Stimulated activated memory B cell treated with anti-CD40 and anti-IgM and Interleukin-4, amounts not matched to agents 10 μg/mL and 1 μg/mL and 100 μg/mL, for 72 hours (primary cell): ENCODE results near the gene TRAF6.

ENCODE experiments used
- ATAC-seq: fragments of 150-1000 bp; cut with Tn5 transposase; 2 replicates; pipeline ENCODE4 v1.10.0; 2021
- H3K27ac Mint-ChIP-seq: one replicate; pipeline ENCODE4 v1.8.0; 2022; ENCODE audit warnings: mild to moderate bottlenecking, mixed read lengths
- H3K27me3 Mint-ChIP-seq: one replicate; pipeline ENCODE4 v1.8.0; 2022; ENCODE audit warnings: mixed read lengths
- H3K36me3 Mint-ChIP-seq: one replicate; pipeline ENCODE4 v1.8.0; 2022; ENCODE audit warnings: mixed read lengths
- H3K4me1 Mint-ChIP-seq: one replicate; pipeline ENCODE4 v1.8.0; 2022; ENCODE audit warnings: mixed read lengths
- H3K4me3 Mint-ChIP-seq: one replicate; pipeline ENCODE4 v1.8.0; 2022; ENCODE audit warnings: mild to moderate bottlenecking, moderate library complexity, mixed read lengths
- H3K9me3 Mint-ChIP-seq: one replicate; pipeline ENCODE4 v1.8.0; 2022; ENCODE audit warnings: mixed read lengths

TRAF6 gene

DNA sequence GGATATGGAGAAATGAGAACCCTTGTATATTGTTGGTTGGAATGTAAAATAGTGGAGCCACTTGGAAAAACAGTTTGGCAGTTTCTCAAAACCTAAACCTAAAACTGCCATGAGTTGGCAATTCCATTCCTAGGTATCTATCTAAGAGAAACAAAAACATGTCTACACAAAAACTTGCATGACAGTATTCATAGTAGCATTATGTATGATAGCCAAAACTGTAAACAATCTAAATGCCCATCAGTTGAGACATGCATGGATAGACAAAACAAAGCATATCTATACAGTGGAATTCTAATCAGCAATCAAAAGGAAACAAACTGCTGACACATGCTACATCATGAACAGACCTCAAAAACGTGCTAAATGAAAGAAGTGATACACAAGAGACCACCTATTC lies 34.9 kb downstream of the TRAF6 start:
- no peaks in the 10 kb centered on the region for H3K27me3 Mint-ChIP-seq
- peaks cover 9% of the 10 kb centered on the region for H3K36me3 Mint-ChIP-seq
- no peaks in the 10 kb centered on the region for H3K4me1 Mint-ChIP-seq
- no peak overlapping the region for H3K27ac Mint-ChIP-seq
- no peak overlapping the region for H3K4me3 Mint-ChIP-seq
- no peaks in the 10 kb centered on the region for H3K9me3 Mint-ChIP-seq
- no peak for ATAC-seq

DNA sequence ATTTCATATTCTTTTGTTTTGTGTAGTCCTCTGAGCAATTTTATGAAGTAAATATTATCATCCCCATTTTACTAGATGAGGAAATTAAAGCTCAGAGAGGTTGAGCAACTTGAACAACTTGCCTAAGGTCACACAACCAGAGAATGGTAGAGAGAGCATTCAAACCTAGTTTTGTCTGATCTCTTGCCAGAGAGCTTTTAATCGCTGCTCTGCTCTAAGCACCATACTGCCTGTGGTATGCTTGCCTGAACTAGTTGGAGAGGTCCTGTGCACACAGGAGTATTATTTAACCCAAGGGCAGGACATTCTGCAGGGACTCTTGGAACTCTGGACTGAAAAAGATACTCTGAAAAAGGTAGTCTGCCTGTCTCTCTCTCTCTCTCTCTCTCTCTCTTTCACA lies 38.5 kb downstream of the TRAF6 start:
- Mint-ChIP-seq H3K9me3 (no peaks in the 10 kb centered on the region), H3K27ac (no peak overlapping the region), H3K4me3 (no peak overlapping the region)

GRCh38 chr11:36469881-36470802 lies 39.9 kb downstream of the TRAF6 start:
- Mint-ChIP-seq H3K36me3 (peaks cover 9% of the 10 kb centered on the region), H3K27me3 (peaks cover 8% of the 10 kb centered on the region), H3K4me3 (no peak overlapping the region), H3K4me1 (no peaks in the 10 kb centered on the region), H3K27ac (no peak overlapping the region), H3K9me3 (no peaks in the 10 kb centered on the region)
- ATAC-seq = no peak

More for the DNA sequence above, 38.5 kb downstream of the TRAF6 start:
- Mint-ChIP-seq H3K4me1 (no peaks in the 10 kb centered on the region), H3K36me3 (peaks cover 9% of the 10 kb centered on the region), H3K27me3 (peaks cover 6% of the 10 kb centered on the region)
- ATAC-seq = no peak

GRCh38 chr11:36469063-36469462 lies 41.0 kb downstream of the TRAF6 start:
- ATAC-seq = no peak
- Mint-ChIP-seq H3K9me3 (no peaks in the 10 kb centered on the region), H3K27me3 (peaks cover 8% of the 10 kb centered on the region), H3K27ac (no peak overlapping the region), H3K36me3 (peaks cover 9% of the 10 kb centered on the region), H3K4me3 (no peak overlapping the region), H3K4me1 (no peaks in the 10 kb centered on the region)

DNA sequence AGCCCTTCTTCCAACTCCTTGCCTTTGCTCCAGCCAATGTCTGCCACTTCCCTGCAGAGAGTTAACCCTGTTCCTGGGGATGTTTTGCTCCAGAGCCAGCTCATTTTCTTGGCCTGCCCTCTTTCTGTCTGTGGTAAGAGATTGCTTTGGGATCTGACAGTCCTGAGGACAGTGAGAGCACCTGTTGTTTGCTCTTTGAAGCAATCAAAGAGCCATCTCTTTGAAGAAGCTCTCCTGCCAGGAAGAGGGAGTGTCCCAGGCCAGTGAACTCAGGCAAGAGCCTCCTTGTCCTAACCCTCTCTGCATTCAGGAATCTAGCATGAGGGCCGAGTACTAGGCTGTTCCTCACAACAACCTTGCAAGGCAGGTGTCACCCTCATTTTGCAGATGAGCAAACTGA lies 42.2 kb downstream of the TRAF6 start:
- Mint-ChIP-seq H3K4me1 (no peaks in the 10 kb centered on the region), H3K36me3 (no peaks in the 10 kb centered on the region), H3K27me3 (peaks cover 8% of the 10 kb centered on the region), H3K27ac (no peak overlapping the region), H3K9me3 (no peaks in the 10 kb centered on the region), H3K4me3 (no peak overlapping the region)
- ATAC-seq = no peak

- Mint-ChIP-seq H3K9me3 (no peaks in the 10 kb centered on the region), H3K27ac (no peak overlapping the region), H3K4me1 (no peaks in the 10 kb centered on the region), H3K4me3 (no peak overlapping the region), H3K36me3 (no peaks in the 10 kb centered on the region), H3K27me3 (peaks cover 8% of the 10 kb centered on the region)
- ATAC-seq = no peak
These were observed 43.1 kb downstream of the TRAF6 start for GRCh38 chr11:36467012-36467411.

DNA sequence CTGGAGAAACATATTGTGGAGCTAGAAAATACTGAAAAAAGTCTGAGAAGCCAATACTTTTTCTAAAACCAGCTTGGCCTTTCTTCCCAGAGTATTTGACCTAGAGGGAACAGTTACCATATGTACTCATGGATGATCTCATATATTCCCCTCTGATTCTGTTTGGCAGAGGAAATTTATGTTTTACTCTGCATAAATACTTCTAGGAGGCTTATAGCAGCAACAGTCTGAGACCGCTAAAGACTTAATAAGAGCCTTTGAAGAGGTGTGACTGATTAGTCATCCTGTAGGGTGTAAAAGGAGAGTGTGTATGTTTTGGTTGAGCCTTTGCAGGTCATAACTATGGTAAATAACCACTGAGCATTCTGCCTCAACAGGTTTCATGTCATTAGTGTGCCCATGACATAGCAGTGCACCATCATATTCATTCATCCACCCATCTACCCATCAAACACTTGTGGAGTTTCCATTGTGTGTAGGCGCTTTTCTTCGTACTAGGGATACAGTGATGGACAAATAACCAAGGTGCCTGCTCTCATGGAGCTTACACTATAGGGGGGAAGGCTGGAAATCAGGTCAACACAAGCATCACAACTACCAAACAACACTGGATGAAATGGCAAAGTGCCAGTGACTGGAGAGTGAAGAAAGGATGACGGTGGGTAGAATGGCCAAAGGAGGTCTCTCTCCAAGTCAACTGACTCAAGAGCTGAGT lies 44.5 kb downstream of the TRAF6 start:
- no peak for ATAC-seq
- no peaks in the 10 kb centered on the region for H3K9me3 Mint-ChIP-seq
- H3K4me3 Mint-ChIP-seq = no peak overlapping the region
- peaks cover 8% of the 10 kb centered on the region for H3K27me3 Mint-ChIP-seq
- H3K4me1 Mint-ChIP-seq = no peaks in the 10 kb centered on the region
- no peak overlapping the region for H3K27ac Mint-ChIP-seq
- H3K36me3 Mint-ChIP-seq = no peaks in the 10 kb centered on the region

- Mint-ChIP-seq H3K4me3 (no peak overlapping the region), H3K9me3 (no peaks in the 10 kb centered on the region), H3K27me3 (peaks cover 8% of the 10 kb centered on the region), H3K4me1 (no peaks in the 10 kb centered on the region), H3K36me3 (no peaks in the 10 kb centered on the region), H3K27ac (no peak overlapping the region)
- ATAC-seq = no peak
These were observed 45.4 kb downstream of the TRAF6 start for GRCh38 chr11:36464720-36465119.

DNA sequence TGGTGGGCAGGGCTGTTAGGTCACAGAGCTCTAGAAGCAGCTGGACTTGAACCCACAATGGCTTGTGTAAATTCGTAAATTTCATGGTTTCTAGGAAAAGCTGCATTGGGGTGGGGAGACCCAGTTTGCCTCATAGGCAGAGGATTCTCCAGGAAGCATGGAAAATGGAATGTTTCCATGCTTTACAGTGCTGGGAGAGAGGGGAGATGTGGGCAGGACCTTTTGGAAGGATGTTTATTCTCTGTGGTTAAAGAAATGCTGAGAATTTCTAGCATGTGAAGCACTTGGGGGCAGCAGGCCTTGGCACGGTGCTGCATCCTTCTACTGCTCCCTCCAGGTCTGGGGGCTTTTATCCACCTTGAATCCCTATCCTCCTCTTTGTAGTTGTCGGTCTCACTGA lies 46.3 kb downstream of the TRAF6 start:
- ATAC-seq = no peak
- H3K27ac Mint-ChIP-seq = no peak overlapping the region
- no peaks in the 10 kb centered on the region for H3K4me1 Mint-ChIP-seq
- no peaks in the 10 kb centered on the region for H3K36me3 Mint-ChIP-seq
- H3K27me3 Mint-ChIP-seq = peaks cover 8% of the 10 kb centered on the region
- no peaks in the 10 kb centered on the region for H3K9me3 Mint-ChIP-seq
- H3K4me3 Mint-ChIP-seq = no peak overlapping the region

DNA sequence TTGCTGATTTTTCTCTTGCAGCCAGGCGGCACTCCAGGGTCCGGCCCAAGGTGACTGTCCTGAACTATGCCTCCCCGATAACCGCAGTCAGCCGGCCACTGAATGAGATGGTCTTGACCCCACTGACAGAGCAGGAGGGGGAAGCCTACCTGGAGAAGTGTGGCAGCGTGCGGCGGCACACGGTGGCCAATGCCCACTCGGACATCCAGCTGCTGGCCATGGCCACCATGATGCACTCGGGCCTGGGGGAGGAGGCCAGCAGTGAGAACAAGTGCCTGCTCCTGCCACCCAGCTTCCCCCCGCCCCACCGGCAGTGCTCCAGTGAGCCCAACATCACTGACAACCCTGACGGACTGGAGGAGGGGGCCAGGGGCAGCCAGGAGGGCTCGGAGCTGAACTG lies 47.8 kb downstream of the TRAF6 start:
- ATAC-seq = no peak
- no peaks in the 10 kb centered on the region for H3K4me1 Mint-ChIP-seq
- no peaks in the 10 kb centered on the region for H3K36me3 Mint-ChIP-seq
- H3K27me3 Mint-ChIP-seq = peaks cover 8% of the 10 kb centered on the region
- H3K27ac Mint-ChIP-seq = no peak overlapping the region
- no peak overlapping the region for H3K4me3 Mint-ChIP-seq
- no peaks in the 10 kb centered on the region for H3K9me3 Mint-ChIP-seq

- Mint-ChIP-seq H3K4me1 (no peaks in the 10 kb centered on the region), H3K36me3 (no peaks in the 10 kb centered on the region), H3K27ac (no peak overlapping the region), H3K9me3 (no peaks in the 10 kb centered on the region), H3K27me3 (no peaks in the 10 kb centered on the region), H3K4me3 (no peak overlapping the region)
- no peak for ATAC-seq
These were observed 49.9 kb downstream of the TRAF6 start for GRCh38 chr11:36460220-36460619.

DNA sequence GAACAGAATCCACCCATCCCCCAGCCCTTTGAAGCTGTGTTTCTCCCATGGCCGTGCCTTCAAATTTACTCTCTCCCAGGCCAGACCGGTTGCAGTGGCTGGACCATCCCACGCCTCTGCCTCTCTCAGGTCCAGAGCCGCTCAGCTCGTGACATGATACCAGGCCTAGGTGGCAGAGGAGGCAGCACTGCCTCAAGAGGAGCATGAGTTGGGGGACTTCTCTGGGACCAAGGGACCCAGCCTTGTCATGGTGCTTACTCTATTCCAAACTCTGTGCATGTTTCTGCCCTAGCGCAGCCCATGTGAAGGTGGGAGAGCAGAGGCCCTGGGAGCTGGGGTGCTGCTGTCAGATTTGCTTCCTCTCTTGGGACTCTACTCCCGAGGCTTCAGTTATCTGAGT lies 51.0 kb downstream of the TRAF6 start:
- Mint-ChIP-seq H3K9me3 (no peaks in the 10 kb centered on the region), H3K36me3 (no peaks in the 10 kb centered on the region), H3K27ac (no peak overlapping the region), H3K27me3 (no peaks in the 10 kb centered on the region), H3K4me3 (no peak overlapping the region), H3K4me1 (peaks cover 3% of the 10 kb centered on the region)
- ATAC-seq = no peak

- Mint-ChIP-seq H3K27me3 (no peaks in the 10 kb centered on the region), H3K27ac (no peak overlapping the region), H3K4me1 (peaks cover 10% of the 10 kb centered on the region), H3K36me3 (no peaks in the 10 kb centered on the region), H3K9me3 (no peaks in the 10 kb centered on the region), H3K4me3 (no peak overlapping the region)
- no peak for ATAC-seq
These were observed 51.8 kb downstream of the TRAF6 start for GRCh38 chr11:36458129-36458915.

DNA sequence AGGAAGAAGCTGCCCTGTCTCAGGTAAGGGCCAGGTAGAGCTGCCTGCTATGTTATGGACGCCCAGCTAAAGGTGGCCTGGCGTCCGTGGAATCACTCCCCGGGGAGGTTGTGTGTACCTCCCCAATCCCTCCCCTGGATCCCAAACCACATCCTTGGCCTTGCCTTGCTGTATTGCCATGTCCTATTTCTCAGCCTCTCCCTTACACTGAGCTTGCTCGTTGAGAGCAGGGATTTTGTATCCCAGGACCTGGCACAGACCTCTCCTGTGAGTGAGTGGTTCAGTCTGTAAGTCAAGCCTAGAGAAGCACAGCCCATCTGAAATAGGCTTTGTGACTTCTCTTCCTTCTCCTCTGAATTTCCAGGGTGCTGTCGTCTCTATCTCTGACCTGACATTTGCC lies 53.9 kb downstream of the TRAF6 start:
- ATAC-seq = no peak
- Mint-ChIP-seq H3K4me3 (no peak overlapping the region), H3K4me1 (peaks cover 11% of the 10 kb centered on the region), H3K9me3 (no peaks in the 10 kb centered on the region), H3K36me3 (no peaks in the 10 kb centered on the region), H3K27ac (no peak overlapping the region), H3K27me3 (no peaks in the 10 kb centered on the region)

GRCh38 chr11:36455658-36456111 lies 54.4 kb downstream of the TRAF6 start:
- Mint-ChIP-seq H3K27me3 (no peaks in the 10 kb centered on the region), H3K27ac (no peak overlapping the region), H3K9me3 (no peaks in the 10 kb centered on the region), H3K4me1 (peaks cover 13% of the 10 kb centered on the region), H3K36me3 (no peaks in the 10 kb centered on the region), H3K4me3 (no peak overlapping the region)
- ATAC-seq = no peak
